ENCODE measurements around the gene HHLA2. TPM values are rescaled to one million over a fixed set of nuclear protein-coding genes. Genes with fewer than 3 reads are reported as not detected.
A peak's percentile ranks its signal among the peaks of the same experiment; 100 is the strongest.
"Not testable (repeated sequence)": the region's sequence is repeated elsewhere in the genome, so short reads cannot be mapped to it uniquely, and the experiment has no call there.

HHLA2 gene
- total RNA-seq: 0.74 TPM
- polyA plus RNA-seq: not detected

GRCh38 chr3:108296239-108296638 lies at the start of gene HHLA2:
HHLA2 (plus strand) TSS chr3:108296548; CDS start chr3:108351814, 55,266 bp downstream.
- Mint-ChIP-seq H3K4me3 (no peak within 1 kb of the TSS), H3K27ac (no peak within 1 kb of the TSS), H3K4me1 (peaks cover 26 to 40% (median 32%) of the 10 kb centered on the region in 4 donors), H3K36me3 (no peaks in the 10 kb centered on the region), H3K9me3 (peaks cover 0 to 1% (median 0%) of the 10 kb centered on the region in 7 donors), H3K27me3 (no peaks in the 10 kb centered on the region)
- H3K27ac ChIP-seq (ENCODE audit: insufficient read depth, low read length, poor library complexity, severe bottlenecking): no peak within 1 kb of the TSS
- H3K4me1 ChIP-seq (ENCODE audit: control insufficient read depth, insufficient read depth, low read length, poor library complexity, severe bottlenecking): peaks cover 20% of the 10 kb centered on the region
- H3K4me3 ChIP-seq (ENCODE audit: low read depth, low read length): no peak within 1 kb of the TSS
- DNase-seq (no peak), ATAC-seq (ENCODE audit: low read depth in 2 of 2) (no peak)
- H3K9me3 ChIP-seq (ENCODE audit: control insufficient read depth in 2 of 2, low read length in 2 of 2): no peaks in the 10 kb centered on the region
- H3K27me3 ChIP-seq (ENCODE audit: control insufficient read depth, insufficient read depth, low read length): no peaks in the 10 kb centered on the region
- no peaks in the 10 kb centered on the region for H3K36me3 ChIP-seq (ENCODE audit: control insufficient read depth, insufficient read depth, low read length)

GRCh38 chr3:108250626-108251025 lies 45.7 kb upstream of the HHLA2 start:
- DNase-seq (no peak), ATAC-seq (ENCODE audit: low read depth in 2 of 2) (no peak)
- H3K27ac Mint-ChIP-seq: no peak overlapping the region
- H3K4me1 Mint-ChIP-seq: no peaks in the 10 kb centered on the region
- H3K4me1 ChIP-seq (ENCODE audit: control insufficient read depth, insufficient read depth, low read length, poor library complexity, severe bottlenecking): no peaks in the 10 kb centered on the region
- no peak overlapping the region for H3K27ac ChIP-seq (ENCODE audit: insufficient read depth, low read length, poor library complexity, severe bottlenecking)
- H3K27me3 Mint-ChIP-seq: peaks cover 4% of the 10 kb centered on the region
- no peaks in the 10 kb centered on the region for H3K9me3 Mint-ChIP-seq
- H3K36me3 Mint-ChIP-seq: no peaks in the 10 kb centered on the region
- no peaks in the 10 kb centered on the region for H3K36me3 ChIP-seq (ENCODE audit: control insufficient read depth, insufficient read depth, low read length)
- no peak overlapping the region for H3K4me3 ChIP-seq (ENCODE audit: low read depth, low read length)
- no peaks in the 10 kb centered on the region for H3K27me3 ChIP-seq (ENCODE audit: control insufficient read depth, insufficient read depth, low read length)
- no peak overlapping the region for H3K4me3 Mint-ChIP-seq
- H3K9me3 ChIP-seq (ENCODE audit: control insufficient read depth in 2 of 2, low read length in 2 of 2): no peaks in the 10 kb centered on the region

DNA sequence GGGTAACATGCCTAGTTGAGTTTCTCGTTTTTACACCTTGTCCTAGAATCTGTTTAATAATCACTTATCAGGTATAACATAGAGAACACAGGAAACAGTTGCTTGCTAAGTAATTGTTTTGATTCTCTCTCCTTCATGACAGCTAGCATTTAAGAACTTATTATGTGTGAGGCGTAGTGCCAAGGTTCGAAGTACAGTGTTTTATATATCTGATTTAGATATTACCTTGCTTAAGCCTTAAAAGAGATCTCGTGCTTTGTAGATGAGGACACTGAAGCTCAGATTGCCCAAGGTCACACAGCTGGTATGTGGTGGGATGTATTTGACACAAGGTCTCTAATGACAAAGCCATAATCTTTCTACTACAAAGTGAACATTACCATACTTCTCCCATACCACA lies 45.1 kb upstream of the HHLA2 start:
- Mint-ChIP-seq H3K4me3 (no peak overlapping the region), H3K27ac (no peak overlapping the region), H3K4me1 (no peaks in the 10 kb centered on the region), H3K9me3 (no peaks in the 10 kb centered on the region), H3K36me3 (no peaks in the 10 kb centered on the region), H3K27me3 (peaks cover 3% of the 10 kb centered on the region)
- DNase-seq (no peak), ATAC-seq (ENCODE audit: low read depth in 2 of 2) (no peak)
- Histone ChIP-seq H3K36me3 (ENCODE audit: control insufficient read depth, insufficient read depth, low read length) (no peaks in the 10 kb centered on the region), H3K9me3 (ENCODE audit: control insufficient read depth in 2 of 2, low read length in 2 of 2) (no peaks in the 10 kb centered on the region), H3K27me3 (ENCODE audit: control insufficient read depth, insufficient read depth, low read length) (no peaks in the 10 kb centered on the region), H3K4me3 (ENCODE audit: low read depth, low read length) (no peak overlapping the region), H3K4me1 (ENCODE audit: control insufficient read depth, insufficient read depth, low read length, poor library complexity, severe bottlenecking) (no peaks in the 10 kb centered on the region), H3K27ac (ENCODE audit: insufficient read depth, low read length, poor library complexity, severe bottlenecking) (no peak overlapping the region)

- ATAC-seq (ENCODE audit: low read depth in 2 of 2): no peak
- Mint-ChIP-seq H3K9me3 (peaks cover 0 to under 1% (median 0%) of the 10 kb centered on the region in 7 donors), H3K36me3 (no peaks in the 10 kb centered on the region)
Measured at GRCh38 chr3:108251844-108252243, 44.5 kb upstream of the HHLA2 start.

GRCh38 chr3:108255131-108255530 lies 41.2 kb upstream of the HHLA2 start:
- no peaks in the 10 kb centered on the region for H3K36me3 Mint-ChIP-seq
- H3K4me1 Mint-ChIP-seq: peaks cover 0 to 5% (median 0%) of the 10 kb centered on the region in 4 donors
- peaks cover 8% of the 10 kb centered on the region for H3K27me3 Mint-ChIP-seq
- H3K4me1 ChIP-seq (ENCODE audit: control insufficient read depth, insufficient read depth, low read length, poor library complexity, severe bottlenecking): no peaks in the 10 kb centered on the region
- H3K4me3 ChIP-seq (ENCODE audit: low read depth, low read length): no peak overlapping the region
- H3K27me3 ChIP-seq (ENCODE audit: control insufficient read depth, insufficient read depth, low read length): no peaks in the 10 kb centered on the region
- peaks cover 0 to 2% (median 0%) of the 10 kb centered on the region in 7 donors for H3K9me3 Mint-ChIP-seq
- no peak overlapping the region for H3K4me3 Mint-ChIP-seq
- ATAC-seq (ENCODE audit: low read depth in 2 of 2): no peak
- DNase-seq: no peak
- no peaks in the 10 kb centered on the region for H3K36me3 ChIP-seq (ENCODE audit: control insufficient read depth, insufficient read depth, low read length)
- no peaks in the 10 kb centered on the region for H3K9me3 ChIP-seq (ENCODE audit: control insufficient read depth in 2 of 2, low read length in 2 of 2)
- no peak overlapping the region for H3K27ac ChIP-seq (ENCODE audit: insufficient read depth, low read length, poor library complexity, severe bottlenecking)
- no peak overlapping the region for H3K27ac Mint-ChIP-seq

More at GRCh38 chr3:108251844-108252243, 44.5 kb upstream of the HHLA2 start:
- DNase-seq: no peak
- no peak overlapping the region for H3K4me3 ChIP-seq (ENCODE audit: low read depth, low read length)
- Mint-ChIP-seq H3K27me3 (peaks cover 5% of the 10 kb centered on the region), H3K4me1 (peaks cover 0 to 5% (median 0%) of the 10 kb centered on the region in 4 donors), H3K4me3 (no peak overlapping the region), H3K27ac (no peak overlapping the region)
- H3K27ac ChIP-seq (ENCODE audit: insufficient read depth, low read length, poor library complexity, severe bottlenecking): no peak overlapping the region
- no peaks in the 10 kb centered on the region for H3K27me3 ChIP-seq (ENCODE audit: control insufficient read depth, insufficient read depth, low read length)
- no peaks in the 10 kb centered on the region for H3K4me1 ChIP-seq (ENCODE audit: control insufficient read depth, insufficient read depth, low read length, poor library complexity, severe bottlenecking)
- no peaks in the 10 kb centered on the region for H3K36me3 ChIP-seq (ENCODE audit: control insufficient read depth, insufficient read depth, low read length)
- no peaks in the 10 kb centered on the region for H3K9me3 ChIP-seq (ENCODE audit: control insufficient read depth in 2 of 2, low read length in 2 of 2)

- H3K27ac Mint-ChIP-seq: peak overlapping the region in 1 of 3 donors; percentile 84
Measured at GRCh38 chr3:108264534-108265298, 31.6 kb upstream of the HHLA2 start.

GRCh38 chr3:108268235-108268634 lies 28.1 kb upstream of the HHLA2 start:
- ATAC-seq (ENCODE audit: low read depth in 2 of 2); H3K27ac ChIP-seq (ENCODE audit: insufficient read depth, low read length, poor library complexity, severe bottlenecking); H3K36me3 ChIP-seq (ENCODE audit: control insufficient read depth, insufficient read depth, low read length); H3K27me3 ChIP-seq (ENCODE audit: control insufficient read depth, insufficient read depth, low read length); H3K4me1 ChIP-seq (ENCODE audit: control insufficient read depth, insufficient read depth, low read length, poor library complexity, severe bottlenecking); H3K4me3 ChIP-seq (ENCODE audit: low read depth, low read length); H3K27me3 Mint-ChIP-seq; H3K4me1 Mint-ChIP-seq; H3K9me3 ChIP-seq (ENCODE audit: control insufficient read depth in 2 of 2, low read length in 2 of 2); H3K36me3 Mint-ChIP-seq; H3K4me3 Mint-ChIP-seq; H3K27ac Mint-ChIP-seq; H3K9me3 Mint-ChIP-seq; DNase-seq: not testable (repeated sequence)

More at GRCh38 chr3:108264534-108265298, 31.6 kb upstream of the HHLA2 start:
- H3K4me1 ChIP-seq (ENCODE audit: control insufficient read depth, insufficient read depth, low read length, poor library complexity, severe bottlenecking); H3K4me3 Mint-ChIP-seq; H3K4me3 ChIP-seq (ENCODE audit: low read depth, low read length); H3K4me1 Mint-ChIP-seq; H3K36me3 ChIP-seq (ENCODE audit: control insufficient read depth, insufficient read depth, low read length); ATAC-seq (ENCODE audit: low read depth in 2 of 2); H3K27me3 Mint-ChIP-seq; H3K27me3 ChIP-seq (ENCODE audit: control insufficient read depth, insufficient read depth, low read length); H3K9me3 ChIP-seq (ENCODE audit: control insufficient read depth in 2 of 2, low read length in 2 of 2); H3K9me3 Mint-ChIP-seq; H3K36me3 Mint-ChIP-seq; DNase-seq; H3K27ac ChIP-seq (ENCODE audit: insufficient read depth, low read length, poor library complexity, severe bottlenecking): not testable (repeated sequence)

- no peak overlapping the region for H3K4me3 Mint-ChIP-seq
- DNase-seq: no peak
- Histone ChIP-seq H3K4me3 (ENCODE audit: low read depth, low read length) (no peak overlapping the region), H3K9me3 (ENCODE audit: control insufficient read depth in 2 of 2, low read length in 2 of 2) (peaks cover 0 to 1% of the 10 kb centered on the region in 2 experiments), H3K27ac (ENCODE audit: insufficient read depth, low read length, poor library complexity, severe bottlenecking) (no peak overlapping the region), H3K27me3 (ENCODE audit: control insufficient read depth, insufficient read depth, low read length) (no peaks in the 10 kb centered on the region), H3K36me3 (ENCODE audit: control insufficient read depth, insufficient read depth, low read length) (no peaks in the 10 kb centered on the region), H3K4me1 (ENCODE audit: control insufficient read depth, insufficient read depth, low read length, poor library complexity, severe bottlenecking) (no peaks in the 10 kb centered on the region)
- ATAC-seq (ENCODE audit: low read depth in 2 of 2): no peak
- no peaks in the 10 kb centered on the region for H3K36me3 Mint-ChIP-seq
- H3K4me1 Mint-ChIP-seq: no peaks in the 10 kb centered on the region
- peaks cover 0 to 8% (median 3%) of the 10 kb centered on the region in 7 donors for H3K9me3 Mint-ChIP-seq
- no peak overlapping the region for H3K27ac Mint-ChIP-seq
- peaks cover 4% of the 10 kb centered on the region for H3K27me3 Mint-ChIP-seq
Measured at GRCh38 chr3:108271626-108272025, 24.7 kb upstream of the HHLA2 start.

All from CD4-positive, CD25-positive, alpha-beta regulatory T cell (primary cell).